Measurements from ENCODE around the gene TMEM115.
A peak's percentile ranks its signal among the peaks of the same experiment; 100 is the strongest.

Gene TMEM115

GRCh38 chr3:50375258-50375931, 16.1 kb upstream of the TMEM115 start:
- no peak for DNase-seq

GRCh38 chr3:50374363-50375257, 15.3 kb upstream of the TMEM115 start:
- DNase-seq = no peak

GRCh38 chr3:50373146-50374051, 14.1 kb upstream of the TMEM115 start:
- no peak for DNase-seq

- DNase-seq = no peak
Measured at GRCh38 chr3:50372349-50372748, 13.0 kb upstream of the TMEM115 start.

- DNase-seq = no peak
Measured at GRCh38 chr3:50371133-50371685, 11.9 kb upstream of the TMEM115 start.

- no peak for DNase-seq
Measured at GRCh38 chr3:50370594-50370993, 11.3 kb upstream of the TMEM115 start.

GRCh38 chr3:50369012-50369670, 9.8 kb upstream of the TMEM115 start:
- no peak for DNase-seq

GRCh38 chr3:50365842-50366220, 6.5 kb upstream of the TMEM115 start:
- DNase-seq = no peak

GRCh38 chr3:50365080-50365841, 5.9 kb upstream of the TMEM115 start:
- peak; percentile 61 for DNase-seq

- no peak for DNase-seq
Measured at GRCh38 chr3:50364573-50365079, 5.3 kb upstream of the TMEM115 start.

- DNase-seq = no peak
Measured at GRCh38 chr3:50359760-50360110, 414 bp upstream of the TMEM115 start.

GRCh38 chr3:50358355-50358910, 888 bp downstream of the TMEM115 start:
- no peak for DNase-seq

- DNase-seq = no peak
Measured at GRCh38 chr3:50357481-50357880, 1.8 kb downstream of the TMEM115 start.

- peak; percentile 46 for DNase-seq
Measured at GRCh38 chr3:50356553-50356952, 2.8 kb downstream of the TMEM115 start.

- no peak for DNase-seq
Measured at GRCh38 chr3:50355829-50356552, 3.3 kb downstream of the TMEM115 start.

- no peak for DNase-seq
Measured at GRCh38 chr3:50354850-50355249, 4.5 kb downstream of the TMEM115 start.

GRCh38 chr3:50354186-50354764, 5.0 kb downstream of the TMEM115 start:
- DNase-seq = no peak

GRCh38 chr3:50353245-50354004, 5.9 kb downstream of the TMEM115 start:
- no peak for DNase-seq

- DNase-seq = peak; percentile 38
Measured at GRCh38 chr3:50352781-50353180, 6.5 kb downstream of the TMEM115 start.

Data from EL (cell line).